ENCODE results near the gene HBA1. TPM values are rescaled to one million over a fixed set of nuclear protein-coding genes. Genes with fewer than 3 reads are reported as not detected.

Gene HBA1
- total and polyA plus RNA-seq, 2 of the 4 experiments (the other 2 are of a cell fraction): 0.21 TPM; not detected in 1

DNA sequence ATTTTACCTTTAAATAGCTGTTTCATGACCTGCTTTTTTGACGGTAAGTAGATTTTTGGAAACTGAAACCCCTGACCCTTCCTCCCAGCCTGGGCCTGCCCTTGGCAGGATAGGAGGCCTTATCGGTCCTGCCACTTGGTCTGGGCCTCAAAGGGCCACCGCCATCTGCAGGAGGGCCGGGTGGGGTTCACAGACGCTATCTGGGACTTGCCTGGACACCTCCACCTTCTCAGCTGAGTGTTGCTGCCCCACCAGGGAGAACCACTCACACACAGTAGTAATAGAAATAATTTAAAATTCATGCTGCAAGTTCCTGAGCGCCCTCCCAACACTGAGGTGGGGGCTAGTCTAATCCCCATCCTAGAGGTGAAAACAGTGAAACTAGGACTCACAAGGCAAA is 33.4 kb upstream of the HBA1 start:
- Histone ChIP-seq H2AFZ (replicated peaks; ENCODE audit: low read length, poor library complexity) (peak overlapping the region; percentile 71), H2BK15ac (ENCODE audit: low read depth, low read length) (no peak overlapping the region), H3K23ac (ENCODE audit: low read depth, low read length) (no peak overlapping the region), H3K4ac (ENCODE audit: low read depth, low read length) (no peak overlapping the region), H2BK20ac (ENCODE audit: low read depth, low read length) (no peak overlapping the region), H3K4me1 (ENCODE audit: control insufficient read depth, insufficient read depth, low read length) (no peaks in the 10 kb centered on the region), H4K8ac (ENCODE audit: low read depth in 2 of 2, low read length in 2 of 2) (no peak overlapping the region), H3K27me3 (ENCODE audit: control insufficient read depth, insufficient read depth, low read length) (no peaks in the 10 kb centered on the region), H2AK9ac (replicated peaks; ENCODE audit: low read depth, low read length, poor library complexity) (peak overlapping the region; percentile 61), H3K4me3 (ENCODE audit: insufficient read depth, low read depth, low read length) (no peak overlapping the region), H3K9me3 (ENCODE audit: control insufficient read depth, insufficient read depth, low read length) (no peaks in the 10 kb centered on the region), H4K20me1 (ENCODE audit: insufficient read depth, low read length) (no peaks in the 10 kb centered on the region), H3K56ac (ENCODE audit: extremely low read depth, insufficient read depth, low read length) (no peak overlapping the region), H3K18ac (ENCODE audit: low read depth, low read length) (no peak overlapping the region), H3K4me2 (ENCODE audit: low read depth, low read length) (no peak overlapping the region), H2BK5ac (ENCODE audit: low read depth, low read length, poor library complexity, severe bottlenecking) (no peak overlapping the region), H4K91ac (ENCODE audit: insufficient read depth, low read depth, low read length) (no peak overlapping the region), H3K36me3 (ENCODE audit: control insufficient read depth, insufficient read depth, low read length) (no peaks in the 10 kb centered on the region), H3K79me1 (ENCODE audit: low read depth in 1 of 2, low read length in 2 of 2) (peaks cover 0 to under 1% of the 10 kb centered on the region in 2 experiments; a peak in 1 of 4 replicates), H3K9ac (ENCODE audit: low read depth, low read length) (no peak overlapping the region), H3K9me1 (ENCODE audit: insufficient read depth, low read length) (no peaks in the 10 kb centered on the region), H4K5ac (ENCODE audit: low read depth, low read length) (no peak overlapping the region), H2BK120ac (ENCODE audit: low read depth, low read length) (no peak overlapping the region), H3K27ac (ENCODE audit: insufficient read depth, low read length) (no peak overlapping the region), H3K14ac (replicated peaks; ENCODE audit: low read depth, low read length) (no peak overlapping the region), H2AK5ac (ENCODE audit: low read depth, low read length) (no peak overlapping the region)
- no CpG with 5 or more reads among the region's 6 CpGs for WGBS, 2 experiments (ENCODE audit: extremely low coverage in 2 of 2, insufficient read length in 1 of 2)
- POLR2A ChIA-PET (ENCODE audit: unreplicated experiment): no interaction called here
- in situ Hi-C loops (cut with MboI; ENCODE audit: low sequenced_read_pairs): no loop called here
- DNase-seq: no peak
- no peak for TF ChIP-seq MXI1 (IDR thresholded peaks at IDR 0.05; ENCODE audit: borderline replicate concordance, low read depth, low read length)
- BruUV-seq (replicated peaks): no TSS peak
- no peak for ATAC-seq (ENCODE audit: low read depth)
- intact Hi-C loops (cut with micrococcal nuclease): no loop called here
- dilution Hi-C loops (cut with HindIII; ENCODE audit: low sequenced_read_pairs, unreplicated experiment): no loop called here
- CTCF ChIA-PET: no interaction called here
